Neuron (in vitro differentiated cells): Measurements from ENCODE around the gene IGFALS.

Experiments used
- H2AFZ ChIP-seq: one replicate; pipeline ENCODE4 v1.6.1; 2013; ENCODE audit warnings: low read depth, mild to moderate bottlenecking, inconsistent platforms, low read length, moderate library complexity
- H3K27me3 ChIP-seq: one replicate; pipeline ENCODE4 v1.6.1; 2013; ENCODE audit warnings: low read length; ENCODE audit not compliant: insufficient read depth
- H3K36me3 ChIP-seq: one replicate; pipeline ENCODE4 v1.6.1; 2013; ENCODE audit warnings: low read length; ENCODE audit not compliant: insufficient read depth
- H3K4me1 ChIP-seq: one replicate; pipeline ENCODE4 v1.6.1; 2013; ENCODE audit warnings: low read length; ENCODE audit not compliant: insufficient read depth
- H3K4me3 ChIP-seq: 2 replicates; pipeline ENCODE4 v1.5.1; 2013; ENCODE audit warnings: mild to moderate bottlenecking, low read length, moderate library complexity
- H3K9me3 ChIP-seq: one replicate; pipeline ENCODE4 v1.6.1; 2013; ENCODE audit warnings: low read length

Gene IGFALS

DNA sequence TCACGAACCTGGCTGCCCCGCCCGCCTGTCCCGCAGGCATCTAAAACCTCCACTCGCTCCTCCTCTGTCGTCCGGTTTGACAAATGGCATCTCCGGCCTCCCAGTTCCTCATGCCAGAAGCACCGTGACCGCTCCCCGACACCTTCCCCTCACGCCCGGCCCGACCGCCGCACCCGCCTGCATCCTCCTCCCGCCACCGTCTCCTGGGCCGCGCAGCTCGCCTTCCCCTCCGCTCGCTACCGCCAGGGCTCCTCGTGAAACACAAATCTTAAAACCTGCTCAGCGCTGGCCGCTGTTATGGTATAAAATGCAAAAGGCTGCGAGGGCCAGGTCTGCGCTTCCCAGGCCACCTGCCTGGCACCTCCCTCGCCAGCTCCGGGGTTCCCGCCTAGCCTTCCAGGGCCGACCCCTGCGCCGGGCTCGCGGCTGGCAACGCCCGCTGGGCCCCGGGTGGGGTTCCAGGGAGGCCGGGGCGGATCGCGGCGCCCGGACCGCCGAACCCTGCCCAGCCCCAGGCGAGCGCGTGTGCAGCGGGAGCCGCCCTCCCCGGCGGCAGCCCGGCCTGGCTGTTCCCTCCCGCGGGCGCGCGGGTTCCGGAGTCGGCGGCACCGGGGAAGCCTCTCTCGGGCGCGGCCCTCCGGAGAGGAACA is 11.6 kb downstream of the IGFALS start:
- H3K9me3 ChIP-seq: no peaks in the 10 kb centered on the region
- no peaks in the 10 kb centered on the region for H3K27me3 ChIP-seq
- H3K36me3 ChIP-seq: peaks cover 45% of the 10 kb centered on the region
- peak overlapping the region; percentile 95 for H3K4me3 ChIP-seq
- no peak overlapping the region for H2AFZ ChIP-seq
- H3K4me1 ChIP-seq: peaks cover 16% of the 10 kb centered on the region

DNA sequence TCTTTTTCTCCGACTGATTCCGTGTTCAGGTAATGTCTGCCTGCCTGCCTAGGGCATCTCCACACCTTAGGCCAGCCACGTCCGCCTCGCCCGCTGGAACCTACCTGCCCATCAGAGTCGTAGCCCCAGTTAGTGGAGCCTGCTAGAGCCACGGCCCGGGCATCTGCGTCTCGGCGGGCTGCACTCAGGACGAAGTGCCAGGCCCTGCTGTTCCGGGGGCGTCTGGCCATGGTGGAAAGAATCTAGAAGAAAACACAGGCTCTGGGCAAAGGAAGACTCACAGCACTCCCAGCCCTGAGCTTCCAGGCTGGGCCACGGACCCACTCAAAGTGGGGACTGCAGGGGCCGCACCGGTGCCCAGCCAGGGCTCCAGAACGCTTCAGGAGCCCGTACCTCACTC is 12.3 kb downstream of the IGFALS start:
- Histone ChIP-seq H2AFZ (no peak overlapping the region), H3K36me3 (peaks cover 43% of the 10 kb centered on the region), H3K9me3 (no peaks in the 10 kb centered on the region), H3K27me3 (no peaks in the 10 kb centered on the region), H3K4me1 (peaks cover 16% of the 10 kb centered on the region), H3K4me3 (peak overlapping the region; percentile 95)

DNA sequence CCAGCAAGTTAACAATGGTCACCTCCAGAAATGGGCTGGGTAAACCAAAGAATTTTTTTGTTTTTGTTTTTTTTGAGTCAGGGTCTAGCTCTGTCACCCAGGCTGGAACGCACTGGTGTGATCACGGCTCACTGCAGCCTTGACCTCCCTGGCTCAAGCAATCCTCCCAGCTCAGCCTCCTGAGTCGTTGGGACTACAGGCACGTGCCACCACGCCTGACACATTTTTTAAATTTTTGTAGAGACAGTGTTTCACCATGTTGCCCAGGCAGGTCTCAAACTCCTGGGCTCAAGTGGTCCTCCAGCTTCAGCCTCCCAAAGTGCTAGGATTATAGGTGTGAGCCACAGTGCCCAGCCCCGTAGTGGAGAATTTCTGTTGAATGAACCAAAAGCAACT is 12.8 kb downstream of the IGFALS start:
- H3K36me3 ChIP-seq: peaks cover 46% of the 10 kb centered on the region
- H3K4me1 ChIP-seq: peaks cover 16% of the 10 kb centered on the region
- no peak overlapping the region for H2AFZ ChIP-seq
- no peaks in the 10 kb centered on the region for H3K27me3 ChIP-seq
- H3K4me3 ChIP-seq: peak overlapping the region; percentile 95
- no peaks in the 10 kb centered on the region for H3K9me3 ChIP-seq

DNA sequence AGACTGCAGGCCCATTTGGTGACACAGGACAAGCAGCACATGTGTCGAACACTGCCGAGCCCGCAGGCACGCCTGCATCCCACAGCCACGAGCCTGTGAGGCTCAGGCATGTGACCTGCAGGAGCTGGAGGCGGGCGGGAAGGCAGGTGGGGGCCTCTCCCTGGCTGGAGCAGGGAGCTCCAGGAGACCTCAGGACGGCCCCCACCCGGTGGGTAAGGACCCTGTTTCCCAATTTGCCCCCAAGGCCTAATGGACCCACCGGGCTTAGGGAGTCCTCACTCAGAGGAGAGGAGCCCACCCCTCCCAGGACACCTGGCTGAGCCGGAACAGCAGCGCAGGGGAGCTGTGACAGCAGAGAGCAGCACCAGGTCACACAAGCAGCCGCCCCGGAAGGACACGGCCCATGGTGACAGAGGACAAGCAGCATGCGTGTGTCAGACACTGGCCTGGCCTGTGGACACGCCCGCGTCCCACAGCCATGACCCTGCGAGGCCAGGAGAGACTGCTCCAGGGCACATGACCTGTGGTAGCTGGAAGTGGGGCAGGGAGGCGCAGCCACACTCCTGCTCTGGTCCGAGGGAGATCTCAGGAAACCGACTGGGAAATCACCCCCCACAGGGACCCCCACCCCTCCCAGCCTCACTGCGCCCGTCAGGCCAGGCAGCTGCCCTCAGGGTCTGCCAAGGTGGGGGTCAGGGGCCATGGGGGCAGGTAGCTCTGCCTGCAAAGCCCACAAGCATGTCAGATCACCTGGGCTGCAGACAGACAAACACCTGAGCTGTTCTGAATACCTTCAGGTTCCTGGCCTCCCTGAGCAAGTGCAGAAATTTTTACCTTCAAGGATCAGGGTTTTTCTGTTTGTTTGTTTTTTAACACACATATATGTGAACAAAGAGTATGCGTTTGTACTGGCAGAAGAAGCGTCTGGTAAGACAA is 13.5 kb downstream of the IGFALS start:
- Histone ChIP-seq H3K36me3 (peaks cover 46% of the 10 kb centered on the region), H3K9me3 (no peaks in the 10 kb centered on the region), H3K27me3 (no peaks in the 10 kb centered on the region), H2AFZ (no peak overlapping the region), H3K4me1 (peaks cover 16% of the 10 kb centered on the region), H3K4me3 (no peak overlapping the region)

DNA sequence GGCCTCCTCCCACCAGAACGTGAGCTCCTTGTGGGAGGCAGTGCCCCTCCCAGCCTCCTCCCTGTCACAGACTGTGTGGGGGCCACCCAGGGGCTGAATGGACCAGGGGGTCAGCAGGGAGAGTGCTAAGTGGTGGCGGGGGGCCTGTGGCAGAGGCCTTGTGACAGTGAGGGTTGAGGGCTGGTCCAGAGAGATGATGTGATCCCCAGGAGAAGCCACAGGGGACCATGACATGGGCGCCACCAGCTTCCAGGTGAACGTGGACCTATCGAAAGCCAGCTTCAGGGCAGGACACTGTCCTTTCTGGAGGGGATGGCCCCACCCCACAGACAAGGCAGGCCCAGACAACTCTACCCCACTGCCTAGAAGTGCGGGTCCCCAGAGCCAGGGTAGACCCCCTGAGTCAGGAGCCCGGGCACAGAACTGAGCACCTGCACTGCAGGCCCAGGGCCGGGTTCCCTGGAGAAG is 14.2 kb downstream of the IGFALS start:
- no peak overlapping the region for H2AFZ ChIP-seq
- no peaks in the 10 kb centered on the region for H3K27me3 ChIP-seq
- H3K4me1 ChIP-seq: peaks cover 21% of the 10 kb centered on the region
- no peaks in the 10 kb centered on the region for H3K9me3 ChIP-seq
- H3K36me3 ChIP-seq: peaks cover 46% of the 10 kb centered on the region
- no peak overlapping the region for H3K4me3 ChIP-seq

DNA sequence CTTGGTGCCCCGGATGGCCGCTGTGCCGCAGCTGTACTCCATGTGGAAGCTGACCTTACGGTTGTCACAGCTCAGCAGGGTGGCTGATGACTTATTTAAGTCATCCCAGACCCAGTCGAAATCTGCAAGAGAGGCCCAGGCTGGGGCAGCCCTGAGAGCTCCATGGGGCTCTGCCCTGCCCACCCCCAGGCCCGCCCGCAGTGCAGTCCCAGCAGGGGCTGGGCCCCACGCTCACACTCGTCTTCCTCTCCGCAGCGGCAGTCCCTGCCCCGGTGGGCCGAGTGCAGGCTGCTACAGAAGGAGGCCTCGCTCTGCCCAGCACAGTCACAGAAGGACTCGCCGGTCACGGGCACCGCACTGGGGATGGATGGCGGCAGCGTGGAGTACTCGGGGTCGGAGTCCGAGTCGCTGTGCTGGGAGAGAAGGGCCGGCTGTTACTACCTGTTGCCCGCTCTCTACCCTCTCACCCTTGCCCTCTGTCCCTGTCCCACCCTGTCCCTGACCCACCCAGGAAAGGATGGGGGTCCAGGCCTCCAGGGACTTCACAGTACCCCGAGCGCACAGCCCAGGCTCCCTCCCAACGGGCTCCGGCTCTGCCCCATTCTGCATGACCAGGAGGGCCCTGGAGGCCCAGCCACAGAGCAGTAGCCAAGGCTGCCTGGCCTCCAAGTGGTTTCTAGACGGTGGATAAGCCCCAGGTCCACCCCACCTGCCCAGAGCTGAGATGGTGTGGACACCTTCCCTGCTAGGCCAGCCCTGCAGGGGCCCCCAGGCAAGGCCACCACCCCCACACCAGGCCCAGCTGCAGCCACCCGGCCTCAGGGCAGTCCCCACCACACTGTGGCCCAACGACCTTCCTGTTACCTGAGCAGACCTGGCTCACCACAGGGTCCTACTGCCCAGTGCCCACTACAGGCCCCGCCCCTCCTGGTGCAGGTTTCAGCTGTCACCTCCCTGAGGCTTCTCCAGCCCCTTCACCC is 15.0 kb downstream of the IGFALS start:
- H3K27me3 ChIP-seq: no peaks in the 10 kb centered on the region
- peaks cover 46% of the 10 kb centered on the region for H3K36me3 ChIP-seq
- no peak overlapping the region for H3K4me3 ChIP-seq
- H3K4me1 ChIP-seq: peaks cover 23% of the 10 kb centered on the region
- no peaks in the 10 kb centered on the region for H3K9me3 ChIP-seq
- no peak overlapping the region for H2AFZ ChIP-seq

DNA sequence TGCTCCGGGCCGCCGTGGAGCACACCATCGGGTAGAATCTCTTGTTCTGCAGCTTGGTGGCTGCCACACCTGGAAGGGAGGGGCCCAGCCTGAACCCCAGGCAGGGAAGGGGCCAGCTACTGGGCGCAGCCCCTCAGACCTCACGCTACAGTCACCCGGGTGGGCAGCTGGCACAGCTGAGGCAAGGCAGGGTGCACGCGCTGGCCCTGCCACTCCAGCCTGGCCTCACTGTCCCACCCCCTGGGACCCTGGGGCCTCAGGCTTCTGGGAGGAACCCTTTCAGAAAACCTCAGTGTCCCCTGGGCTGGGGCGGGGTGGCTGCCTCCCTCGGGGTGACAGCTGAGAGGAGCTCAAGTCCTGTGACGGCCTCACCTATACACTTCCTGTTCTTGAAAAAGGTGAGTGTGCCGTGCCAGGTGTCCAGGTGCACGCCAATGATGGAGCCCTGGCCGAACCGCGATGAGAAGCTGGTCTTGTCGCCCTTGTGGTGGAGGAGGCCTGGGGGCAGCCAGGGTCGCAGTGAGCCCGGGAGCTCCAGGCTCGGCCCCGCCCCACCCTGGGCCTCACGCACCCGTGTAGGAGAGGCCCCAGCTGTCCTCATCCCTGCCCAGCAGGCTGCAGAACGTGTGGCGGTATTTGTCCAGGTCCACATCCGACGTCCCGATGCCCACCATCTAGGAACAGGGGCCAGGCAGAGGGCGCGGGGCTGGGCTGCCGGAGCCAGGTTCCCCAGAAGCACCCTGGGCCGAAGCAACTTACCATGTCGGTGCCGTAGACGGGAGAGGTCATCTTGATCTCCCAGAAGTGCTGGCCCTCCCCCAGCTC is 15.9 kb downstream of the IGFALS start:
- Histone ChIP-seq H3K36me3 (peaks cover 46% of the 10 kb centered on the region), H3K27me3 (no peaks in the 10 kb centered on the region), H3K4me3 (no peak overlapping the region), H2AFZ (no peak overlapping the region), H3K4me1 (peaks cover 23% of the 10 kb centered on the region), H3K9me3 (no peaks in the 10 kb centered on the region)

DNA sequence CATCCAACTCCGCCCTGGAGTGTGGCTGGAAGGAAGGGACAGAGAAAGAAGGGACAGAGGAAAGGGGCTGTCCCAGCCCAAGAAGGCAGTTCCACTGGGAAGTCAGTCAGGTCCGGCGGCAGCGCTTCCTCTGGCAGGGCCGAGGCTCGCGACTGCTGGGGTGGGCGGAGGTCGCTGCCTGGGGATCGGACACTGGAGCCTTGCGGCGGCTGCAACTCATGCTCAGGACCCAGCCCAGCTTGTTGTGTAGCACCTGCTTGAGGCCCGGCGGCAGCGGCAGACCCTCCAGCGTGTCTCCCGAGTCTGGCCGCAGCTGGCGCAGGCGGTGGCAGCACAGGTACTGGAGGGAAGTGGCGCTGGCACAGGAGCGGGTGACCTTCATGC is 16.5 kb downstream of the IGFALS start:
- no peak overlapping the region for H2AFZ ChIP-seq
- no peaks in the 10 kb centered on the region for H3K9me3 ChIP-seq
- H3K4me1 ChIP-seq: peaks cover 28% of the 10 kb centered on the region
- H3K4me3 ChIP-seq: no peak overlapping the region
- H3K27me3 ChIP-seq: no peaks in the 10 kb centered on the region
- H3K36me3 ChIP-seq: peaks cover 46% of the 10 kb centered on the region

DNA sequence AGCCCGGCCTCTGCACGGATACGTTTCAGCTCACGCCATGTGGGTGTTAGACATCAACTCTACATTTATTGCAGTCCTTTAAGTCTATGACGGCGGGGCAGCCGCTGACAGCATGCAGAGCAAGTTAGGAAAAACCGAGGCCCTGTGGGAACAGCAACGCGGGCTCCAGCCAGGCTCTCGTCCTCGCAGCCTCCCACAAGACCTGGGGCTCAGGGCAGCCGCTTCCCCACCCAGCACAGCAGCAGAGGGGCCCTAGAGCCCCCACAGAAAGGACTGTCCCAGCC is 16.9 kb downstream of the IGFALS start:
- Histone ChIP-seq H3K36me3 (peaks cover 46% of the 10 kb centered on the region), H2AFZ (no peak overlapping the region), H3K27me3 (no peaks in the 10 kb centered on the region), H3K4me1 (peaks cover 28% of the 10 kb centered on the region), H3K4me3 (no peak overlapping the region), H3K9me3 (no peaks in the 10 kb centered on the region)

DNA sequence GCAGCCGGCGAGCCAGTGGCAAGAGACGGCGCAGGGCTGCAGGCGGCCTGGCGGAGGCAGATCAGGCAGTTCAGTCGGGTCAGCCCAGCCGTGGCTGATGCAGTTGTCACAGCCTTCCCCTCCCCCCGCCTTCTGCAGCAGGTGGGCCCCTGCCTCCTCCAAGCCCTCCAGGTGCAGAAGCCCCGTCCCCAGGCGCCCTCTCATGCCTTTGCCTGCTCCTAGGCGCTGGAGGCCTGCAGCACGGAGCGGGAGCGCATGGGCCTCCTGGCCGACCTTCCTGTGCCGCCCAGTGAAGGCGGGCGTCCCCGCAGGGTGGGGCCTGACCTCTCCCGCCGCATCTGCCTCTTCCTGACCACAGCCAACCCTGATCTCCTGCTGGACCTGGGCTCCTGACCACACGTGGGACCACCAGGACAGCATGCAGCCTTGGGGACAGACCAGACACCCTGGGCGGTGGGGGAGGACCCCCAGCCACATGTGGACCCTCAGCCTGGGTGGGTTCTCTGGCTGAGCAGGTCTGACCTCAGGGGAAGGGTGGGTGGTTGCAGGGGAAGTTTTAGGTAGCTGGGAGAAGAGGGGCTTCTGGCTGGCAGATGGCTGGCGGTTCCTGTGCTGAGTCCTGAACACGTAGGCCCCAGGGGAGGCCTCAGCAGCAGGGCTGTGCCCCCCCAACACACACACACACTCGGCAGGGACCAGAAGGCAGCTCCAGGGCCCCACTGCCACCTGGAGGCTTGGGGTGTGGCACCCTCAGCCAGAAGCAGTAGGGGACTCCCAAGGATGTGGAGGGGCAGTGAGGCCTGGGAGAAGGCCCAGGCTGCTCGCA is 17.4 kb downstream of the IGFALS start:
- no peaks in the 10 kb centered on the region for H3K27me3 ChIP-seq
- H3K4me3 ChIP-seq: no peak overlapping the region
- H3K9me3 ChIP-seq: no peaks in the 10 kb centered on the region
- H2AFZ ChIP-seq: no peak overlapping the region
- peaks cover 44% of the 10 kb centered on the region for H3K36me3 ChIP-seq
- peaks cover 22% of the 10 kb centered on the region for H3K4me1 ChIP-seq

DNA sequence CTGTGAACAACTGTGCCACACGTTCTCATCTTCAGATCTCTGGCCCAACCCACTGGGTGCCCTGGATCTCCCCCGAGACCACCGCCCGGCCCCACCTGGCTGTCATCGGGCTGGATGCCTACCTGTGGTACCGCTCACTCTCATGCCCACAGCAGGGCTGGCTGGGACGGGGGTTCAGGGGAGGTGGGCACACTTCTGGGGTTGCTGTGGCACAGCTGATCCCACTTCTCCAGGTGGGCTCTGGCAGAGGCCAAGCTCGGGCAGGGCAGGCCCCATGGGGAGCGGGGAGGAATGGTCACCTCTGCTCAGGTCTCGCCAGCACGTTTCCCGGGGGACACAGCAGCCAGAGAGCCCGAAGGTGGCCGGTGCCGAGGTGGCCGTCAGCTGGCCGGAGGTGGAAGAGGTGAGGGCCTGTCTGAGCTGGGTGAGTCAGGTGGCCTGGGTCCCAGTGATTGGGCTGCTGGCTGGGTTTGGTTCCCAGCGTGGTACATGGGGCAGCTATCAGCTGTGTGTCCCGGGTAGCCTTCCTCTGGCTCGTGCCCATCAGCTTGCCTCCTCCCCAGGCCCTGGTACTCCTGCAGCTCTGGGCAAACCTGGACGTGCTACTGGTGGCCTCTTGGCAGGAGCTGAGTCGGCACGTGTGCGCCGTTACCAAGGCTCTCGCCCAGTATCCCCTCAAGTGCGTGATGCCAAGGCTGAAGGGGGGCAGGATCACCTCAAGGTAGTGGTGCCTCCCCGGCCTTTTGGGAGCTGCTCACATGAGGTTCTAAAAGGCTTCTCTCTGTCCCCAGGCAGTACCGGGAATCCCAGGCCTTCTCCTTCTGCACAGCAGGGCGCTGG is 18.3 kb downstream of the IGFALS start:
- no peaks in the 10 kb centered on the region for H3K9me3 ChIP-seq
- peaks cover 19% of the 10 kb centered on the region for H3K4me1 ChIP-seq
- no peak overlapping the region for H3K4me3 ChIP-seq
- H3K36me3 ChIP-seq: peaks cover 42% of the 10 kb centered on the region
- H3K27me3 ChIP-seq: no peaks in the 10 kb centered on the region
- H2AFZ ChIP-seq: no peak overlapping the region
